ENCODE results near the gene NSRP1. TPM values are rescaled to one million over a fixed set of nuclear protein-coding genes. Genes with fewer than 3 reads are reported as not detected.

Gene NSRP1
- total and polyA plus RNA-seq, 2 of the 8 experiments (the other 6 are each of a cell fraction or from before 2014, with no cell fraction given) = 6.1 to 22.4 TPM

DNA sequence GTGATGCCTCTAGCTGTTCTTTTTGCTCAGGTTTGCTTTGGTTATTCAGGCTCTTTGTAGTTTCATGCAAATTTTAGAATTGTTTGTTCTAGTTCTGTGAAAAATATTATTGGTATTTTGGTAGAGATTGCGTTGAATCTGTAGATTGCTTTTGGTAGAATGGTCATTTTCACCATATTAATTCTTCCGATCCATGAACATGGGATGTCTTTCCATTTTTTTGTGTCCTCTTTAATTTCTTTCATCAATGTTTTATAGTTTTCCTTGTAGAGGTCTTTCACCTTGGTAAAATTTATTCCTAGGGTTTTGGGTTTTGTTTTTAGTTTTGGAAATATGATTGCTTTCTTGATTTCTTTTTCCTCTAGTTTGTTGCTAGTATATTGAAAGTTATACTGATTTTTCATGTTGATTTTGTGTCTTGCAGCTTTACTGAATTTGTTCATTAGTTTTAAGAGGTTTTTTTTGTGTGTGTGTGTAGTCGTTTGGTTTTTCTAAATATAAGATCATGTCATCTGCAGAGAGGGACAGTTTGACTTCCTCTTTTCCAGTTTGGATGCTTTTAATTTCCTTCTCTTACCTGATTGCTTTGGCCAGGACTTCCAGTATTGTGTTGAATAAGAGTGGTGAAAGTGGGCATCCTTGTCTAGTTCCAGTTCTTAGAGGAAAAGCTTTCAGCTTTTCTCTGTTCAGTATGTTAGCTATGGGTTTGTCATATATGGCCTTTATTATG, 42.4 kb downstream of the NSRP1 start:
- no peak overlapping the region for H3K23ac ChIP-seq (ENCODE audit: insufficient read length)
- no peak overlapping the region for H4K91ac ChIP-seq (replicated peaks; ENCODE audit: insufficient read length, low read length)
- H3K18ac ChIP-seq (ENCODE audit: extremely low read depth, low read length) = no peak overlapping the region
- no peak overlapping the region for H2BK5ac ChIP-seq (ENCODE audit: low read depth, low read length)
- no peak for DNase-seq (ENCODE audit: low read depth in 1 of 2, low spot score in 2 of 2)
- no peaks in the 10 kb centered on the region for H4K20me1 ChIP-seq (replicated peaks in 1 of 2; ENCODE audit: control insufficient read depth in 1 of 2, insufficient read depth in 2 of 2, low read length in 2 of 2)
- no peak overlapping the region for H3K4ac ChIP-seq (replicated peaks; ENCODE audit: insufficient read length, low read depth, low read length)
- no peaks in the 10 kb centered on the region; the same call in 1 of the 2 replicates for H3K79me1 ChIP-seq (ENCODE audit: low read depth, low read length)
- POLR2A ChIA-PET (ENCODE audit: partially characterized antibody) = no interaction called here
- H3K36me3 ChIP-seq (ENCODE audit: control insufficient read depth in 2 of 4, insufficient read depth in 4 of 4, low read length in 3 of 4) = peaks cover 0 to 9% (median 2%) of the 10 kb centered on the region in 4 experiments; a peak in 2 of 8 replicates
- H3K14ac ChIP-seq (ENCODE audit: insufficient read length) = no peak overlapping the region
- H2BK12ac ChIP-seq (ENCODE audit: low read depth, low read length) = no peak overlapping the region
- H2AK5ac ChIP-seq (ENCODE audit: low read depth, low read length) = no peak overlapping the region
- no peak overlapping the region for H3K56ac ChIP-seq (replicated peaks; ENCODE audit: insufficient read length, low read depth, low read length)
- no peak for FAIRE-seq
- no peaks in the 10 kb centered on the region for H3K23me2 ChIP-seq (ENCODE audit: low read depth, low read length)
- no peak overlapping the region for H2BK120ac ChIP-seq (replicated peaks; ENCODE audit: low read depth, low read length)
- no peak overlapping the region for H4K8ac ChIP-seq (ENCODE audit: extremely low read depth, insufficient read depth, low read length)
- H3K27ac ChIP-seq (ENCODE audit: low read depth, low read length) = no peak overlapping the region
- no peak overlapping the region for H3K4me3 ChIP-seq (ENCODE audit: extremely low read depth in 1 of 4, insufficient read depth in 2 of 4, low read depth in 3 of 4, low read length in 4 of 4)
- no peak overlapping the region for H2BK15ac ChIP-seq (ENCODE audit: low read length)
- H3K79me2 ChIP-seq (ENCODE audit: control insufficient read depth in 1 of 2, insufficient read depth in 2 of 2, low read length in 2 of 2) = peaks cover 0 to 61% of the 10 kb centered on the region in 2 experiments; a peak in 2 of 4 replicates
- H3K4me2 ChIP-seq (ENCODE audit: insufficient read depth in 1 of 2, low read depth in 2 of 2, low read length in 2 of 2) = no peak overlapping the region
- H2AFZ ChIP-seq (ENCODE audit: low read length) = no peak overlapping the region
- no peaks in the 10 kb centered on the region for H3K9me3 ChIP-seq (ENCODE audit: insufficient read depth in 2 of 2, low read depth in 1 of 2, low read length in 1 of 2)
- no peak overlapping the region for H2BK20ac ChIP-seq (ENCODE audit: low read length)
- H3K4me1 ChIP-seq (replicated peaks in 1 of 4; ENCODE audit: control insufficient read depth in 3 of 4, insufficient read depth in 4 of 4, low read length in 3 of 4) = no peaks in the 10 kb centered on the region
- H3K9ac ChIP-seq (replicated peaks in 1 of 4; ENCODE audit: extremely low read depth in 1 of 4, low read depth in 3 of 4, low read length in 3 of 4) = no peak overlapping the region
- CTCF ChIA-PET (ENCODE audit: partially characterized antibody) = no interaction called here
- 88% methylated on average over 3 of the region's 3 CpGs; no CpG with 5 or more reads in 1 of the 2 experiments for WGBS, 2 experiments (ENCODE audit: extremely low coverage in 1 of 2, insufficient coverage in 1 of 2, insufficient read length in 1 of 2, insufficient replicate concordance in 2 of 2, low coverage in 1 of 2, low lambda C conversion rate in 2 of 2, missing lambda C conversion rate in 1 of 2)
- no peaks in the 10 kb centered on the region for H3K27me3 ChIP-seq (replicated peaks in 1 of 4; ENCODE audit: control insufficient read depth in 3 of 4, extremely low read depth in 1 of 4, insufficient read depth in 3 of 4, low read length in 3 of 4)
- H4K5ac ChIP-seq (ENCODE audit: insufficient read length, low read depth, low read length) = no peak overlapping the region
- TF ChIP-seq GABPA (IDR thresholded peaks at IDR 0.05; ENCODE audit: borderline replicate concordance, insufficient read depth, low read length) = no peak
- TF ChIP-seq, protein P1, sequence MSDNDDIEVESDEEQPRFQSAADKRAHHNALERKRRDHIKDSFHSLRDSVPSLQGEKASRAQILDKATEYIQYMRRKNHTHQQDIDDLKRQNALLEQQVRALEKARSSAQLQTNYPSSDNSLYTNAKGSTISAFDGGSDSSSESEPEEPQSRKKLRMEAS (IDR thresholded peaks at IDR 0.05) = no peak
- no peak for TF ChIP-seq SRF (IDR thresholded peaks at IDR 0.05; ENCODE audit: low read depth, low read length)
- TF ChIP-seq NANOG (IDR thresholded peaks at IDR 0.05; ENCODE audit: insufficient read depth, low read depth, low read length, poor library complexity, severe bottlenecking) = no peak
- TF ChIP-seq, protein P2, sequence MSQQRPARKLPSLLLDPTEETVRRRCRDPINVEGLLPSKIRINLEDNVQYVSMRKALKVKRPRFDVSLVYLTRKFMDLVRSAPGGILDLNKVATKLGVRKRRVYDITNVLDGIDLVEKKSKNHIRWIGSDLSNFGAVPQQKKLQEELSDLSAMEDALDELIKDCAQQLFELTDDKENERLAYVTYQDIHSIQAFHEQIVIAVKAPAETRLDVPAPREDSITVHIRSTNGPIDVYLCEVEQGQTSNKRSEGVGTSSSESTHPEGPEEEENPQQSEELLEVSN (IDR thresholded peaks at IDR 0.05) = no peak
- no peak for TF ChIP-seq KDM4A (IDR thresholded peaks at IDR 0.05; ENCODE audit: low read depth, low read length, severe bottlenecking)
- no peak for TF ChIP-seq YY1 (IDR thresholded peaks at IDR 0.05; ENCODE audit: low read depth, low read length)
- no peak for TF ChIP-seq SIRT6 (IDR thresholded peaks at IDR 0.05; ENCODE audit: low read length)
- TF ChIP-seq SP1 (IDR thresholded peaks at IDR 0.05; ENCODE audit: low read depth, low read length) = no peak
- TF ChIP-seq TAF7 (optimal IDR thresholded peaks at IDR 0.05; ENCODE audit: borderline replicate concordance, low read depth, low read length) = no peak
- TF ChIP-seq SP2 (IDR thresholded peaks at IDR 0.05; ENCODE audit: low read length) = no peak
